ENCODE measurements around the gene ENTHD1.

ENTHD1 gene

GRCh38 chr22:39900306-39901227, 7.0 kb upstream of the ENTHD1 start, which contains the start of gene GRAP2:
Gene GRAP2, plus strand, starts transcription at chr22:39901084. Its CDS starts 46,023 bp downstream, at chr22:39947107.
- Histone ChIP-seq H3K79me2 (ENCODE audit: insufficient read depth, low read depth) (no peaks in the 10 kb centered on the region), H3K27ac (no peak within 1 kb of the TSS), H3K4me2 (peak within 1 kb of the TSS; percentile 26; the same call in 1 of the 2 replicates), H3K36me3 (ENCODE audit: insufficient read depth) (no peaks in the 10 kb centered on the region), H3K4me3 (IDR thresholded peaks at IDR 0.05; ENCODE audit: insufficient read depth, low read depth, low read length) (no peak within 1 kb of the TSS), H2AFZ (ENCODE audit: low read depth) (no peak within 1 kb of the TSS), H3K27me3 (ENCODE audit: insufficient read depth, low read depth) (no peaks in the 10 kb centered on the region), H4K20me1 (ENCODE audit: insufficient read depth) (no peaks in the 10 kb centered on the region), H3K4me1 (ENCODE audit: low read depth, poor library complexity, severe bottlenecking) (peaks cover 18% of the 10 kb centered on the region), H3K9ac (no peak within 1 kb of the TSS)
- no peak for TF ChIP-seq CTCF (conservative IDR thresholded peaks at IDR 0.05; ENCODE audit: low read depth, low read length)

DNA sequence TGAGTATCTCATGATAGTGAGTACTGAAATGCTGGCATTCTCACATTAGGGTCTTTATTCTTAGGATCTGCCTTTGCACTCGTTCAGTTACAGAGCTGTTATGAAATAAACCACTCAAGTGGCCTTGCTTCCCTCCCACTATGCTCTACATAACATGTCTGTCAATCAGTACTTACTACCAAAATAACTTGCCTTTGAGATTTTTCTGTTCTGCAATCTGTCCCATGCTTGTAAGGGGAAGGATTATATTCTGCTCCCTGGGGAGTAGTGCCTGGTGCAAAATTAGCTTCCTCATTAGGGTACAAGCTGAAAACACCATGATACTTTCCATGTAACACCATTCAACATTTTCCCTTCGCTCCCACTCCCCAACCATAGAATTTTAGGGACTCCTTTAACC, 5.4 kb upstream of the ENTHD1 start:
- Histone ChIP-seq H3K36me3 (ENCODE audit: insufficient read depth) (no peaks in the 10 kb centered on the region), H3K9ac (no peak overlapping the region), H4K20me1 (ENCODE audit: insufficient read depth) (no peaks in the 10 kb centered on the region), H3K27ac (no peak overlapping the region), H3K79me2 (ENCODE audit: insufficient read depth, low read depth) (no peaks in the 10 kb centered on the region), H3K4me3 (IDR thresholded peaks at IDR 0.05; ENCODE audit: insufficient read depth, low read depth, low read length) (no peak overlapping the region), H3K4me1 (ENCODE audit: low read depth, poor library complexity, severe bottlenecking) (peaks cover 18% of the 10 kb centered on the region), H3K4me2 (no peak overlapping the region), H3K27me3 (ENCODE audit: insufficient read depth, low read depth) (no peaks in the 10 kb centered on the region), H2AFZ (ENCODE audit: low read depth) (no peak overlapping the region)
- no peak for TF ChIP-seq CTCF (conservative IDR thresholded peaks at IDR 0.05; ENCODE audit: low read depth, low read length)

DNA sequence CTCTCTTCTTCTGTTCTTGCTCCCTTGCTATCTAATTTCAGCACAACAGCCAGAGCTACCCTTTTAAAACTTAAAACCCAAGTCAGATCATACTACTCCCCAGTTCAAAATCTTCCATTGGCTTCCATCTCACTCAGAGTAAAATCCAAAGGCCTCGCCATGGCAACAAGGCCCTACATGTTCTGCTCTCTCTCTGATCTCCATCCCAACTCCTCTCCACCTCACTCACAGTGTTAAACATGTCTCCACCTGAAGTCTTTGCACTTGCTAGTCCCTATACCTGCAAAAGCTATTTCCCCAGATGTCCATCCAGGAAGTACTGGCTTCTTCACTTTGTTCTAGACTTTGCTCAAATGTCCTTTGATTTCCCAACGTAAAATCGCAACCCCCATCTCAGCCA, 4.3 kb upstream of the ENTHD1 start:
- H3K27me3 ChIP-seq (ENCODE audit: insufficient read depth, low read depth), result no peaks in the 10 kb centered on the region
- H3K4me3 ChIP-seq (IDR thresholded peaks at IDR 0.05; ENCODE audit: insufficient read depth, low read depth, low read length), result no peak overlapping the region
- H3K27ac ChIP-seq, result no peak overlapping the region
- H3K4me1 ChIP-seq (ENCODE audit: low read depth, poor library complexity, severe bottlenecking), result peaks cover 18% of the 10 kb centered on the region
- TF ChIP-seq CTCF (conservative IDR thresholded peaks at IDR 0.05; ENCODE audit: low read depth, low read length), result no peak
- H4K20me1 ChIP-seq (ENCODE audit: insufficient read depth), result no peaks in the 10 kb centered on the region
- no peaks in the 10 kb centered on the region for H3K79me2 ChIP-seq (ENCODE audit: insufficient read depth, low read depth)
- H3K4me2 ChIP-seq, result no peak overlapping the region
- no peak overlapping the region for H2AFZ ChIP-seq (ENCODE audit: low read depth)
- no peak overlapping the region for H3K9ac ChIP-seq
- H3K36me3 ChIP-seq (ENCODE audit: insufficient read depth), result no peaks in the 10 kb centered on the region

- peaks cover 14% of the 10 kb centered on the region for H3K4me1 ChIP-seq (ENCODE audit: low read depth, poor library complexity, severe bottlenecking)
- no peak for TF ChIP-seq CTCF (conservative IDR thresholded peaks at IDR 0.05; ENCODE audit: low read depth, low read length)
- H3K4me2 ChIP-seq, result no peak overlapping the region
- no peaks in the 10 kb centered on the region for H3K36me3 ChIP-seq (ENCODE audit: insufficient read depth)
- H3K79me2 ChIP-seq (ENCODE audit: insufficient read depth, low read depth), result no peaks in the 10 kb centered on the region
- H3K27ac ChIP-seq, result no peak overlapping the region
- H3K27me3 ChIP-seq (ENCODE audit: insufficient read depth, low read depth), result no peaks in the 10 kb centered on the region
- no peak overlapping the region for H3K9ac ChIP-seq
- H2AFZ ChIP-seq (ENCODE audit: low read depth), result no peak overlapping the region
- H3K4me3 ChIP-seq (IDR thresholded peaks at IDR 0.05; ENCODE audit: insufficient read depth, low read depth, low read length), result no peak overlapping the region
- H4K20me1 ChIP-seq (ENCODE audit: insufficient read depth), result no peaks in the 10 kb centered on the region
Observed at GRCh38 chr22:39896313-39896996, 2.9 kb upstream of the ENTHD1 start.
